DMS 273 (cell line): ENCODE measurements around the gene CCDC50.

Experiments
- DNase-seq: peaks from one replicate; lab custom pipeline; 2025; ENCODE audit not compliant: unreplicated experiment; lab: John Stamatoyannopoulos, UW

The CCDC50 gene, protein sequence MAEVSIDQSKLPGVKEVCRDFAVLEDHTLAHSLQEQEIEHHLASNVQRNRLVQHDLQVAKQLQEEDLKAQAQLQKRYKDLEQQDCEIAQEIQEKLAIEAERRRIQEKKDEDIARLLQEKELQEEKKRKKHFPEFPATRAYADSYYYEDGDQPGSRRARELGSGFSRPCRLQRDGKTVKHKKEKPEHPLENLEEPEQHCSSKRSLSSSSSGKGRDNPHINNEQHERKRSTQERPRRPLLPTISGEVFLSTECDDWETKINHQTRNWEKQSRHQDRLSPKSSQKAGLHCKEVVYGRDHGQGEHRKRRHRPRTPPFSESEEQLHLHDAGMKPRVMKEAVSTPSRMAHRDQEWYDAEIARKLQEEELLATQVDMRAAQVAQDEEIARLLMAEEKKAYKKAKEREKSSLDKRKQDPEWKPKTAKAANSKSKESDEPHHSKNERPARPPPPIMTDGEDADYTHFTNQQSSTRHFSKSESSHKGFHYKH

DNA sequence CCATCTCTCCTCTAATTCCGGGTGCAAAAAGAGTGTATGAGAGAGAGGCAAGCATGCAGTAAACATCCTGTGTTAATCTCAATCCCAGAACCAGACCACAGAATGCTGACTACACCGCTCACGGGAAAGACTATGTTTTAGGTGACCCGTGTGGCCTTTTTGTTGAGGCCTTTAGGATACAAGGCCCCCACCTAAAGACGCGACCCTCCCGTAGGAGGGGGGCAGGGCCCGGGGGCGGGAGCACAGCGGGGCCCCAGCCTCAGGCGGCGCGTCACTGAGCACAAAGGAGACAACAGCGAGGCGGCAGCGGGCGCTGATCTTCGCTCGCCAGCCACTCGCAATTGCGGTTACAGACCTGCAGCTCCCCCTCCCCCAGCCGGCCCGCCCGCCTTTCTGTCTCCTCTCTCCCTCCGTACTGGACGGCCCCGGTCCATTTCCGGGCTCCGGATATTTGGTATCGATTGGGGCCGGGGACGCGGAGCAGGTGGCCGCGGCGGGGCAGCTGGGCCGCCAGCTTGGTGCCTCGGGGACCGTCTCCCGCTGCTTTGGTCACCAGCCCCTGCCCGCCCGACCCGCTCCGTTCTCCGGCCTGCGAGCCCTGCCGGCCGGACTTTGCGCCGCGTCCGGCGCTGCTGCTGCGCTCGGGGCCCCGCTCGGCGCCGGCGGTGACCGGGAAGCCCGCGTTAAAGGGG lies at the start of gene CCDC50:
CCDC50 (plus strand) TSS at position 433 of the 692 bp plus-strand sequence. CDS start 281 bp downstream, outside the sequence.
- DNase-seq, result peak; percentile 83

DNA sequence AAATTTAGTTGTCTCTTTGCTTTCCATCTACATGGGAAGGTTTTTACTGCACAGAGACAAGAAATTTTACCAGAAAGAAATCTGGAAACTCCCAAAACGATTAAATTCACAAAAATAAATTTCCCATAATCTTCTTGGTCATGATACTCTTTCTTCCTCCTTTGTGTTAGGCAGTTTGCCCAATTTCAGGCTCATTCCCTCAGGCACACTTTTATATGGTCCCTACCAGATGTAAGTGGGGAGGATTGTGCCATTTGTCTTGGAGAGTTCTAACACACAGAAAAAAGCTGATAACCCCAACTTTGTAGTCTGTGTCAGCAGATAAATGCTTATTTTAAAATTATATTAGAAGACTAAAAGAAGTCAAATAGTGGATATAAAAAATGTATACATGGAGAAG lies 49.1 kb upstream of the CCDC50 start:
- DNase-seq, result no peak

DNA sequence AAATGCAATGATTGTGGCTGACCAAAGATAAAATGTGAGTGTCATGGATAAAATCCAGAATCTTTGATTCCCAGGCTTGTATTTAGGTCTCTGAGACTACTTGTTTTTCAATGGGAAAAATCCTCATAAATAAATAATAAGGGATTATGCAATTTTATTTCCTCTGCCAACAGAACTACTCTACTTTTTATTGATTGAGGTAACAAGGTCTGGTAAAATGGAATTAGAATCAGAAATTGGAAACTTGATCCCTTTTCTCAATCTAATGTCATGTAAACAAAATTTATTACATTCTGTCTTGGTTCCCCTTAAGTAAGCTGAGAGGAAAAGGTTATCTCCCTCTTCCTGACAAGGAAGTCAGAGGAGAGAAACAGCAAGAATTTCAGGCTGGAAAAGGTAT lies 48.3 kb upstream of the CCDC50 start:
- no peak for DNase-seq

DNA sequence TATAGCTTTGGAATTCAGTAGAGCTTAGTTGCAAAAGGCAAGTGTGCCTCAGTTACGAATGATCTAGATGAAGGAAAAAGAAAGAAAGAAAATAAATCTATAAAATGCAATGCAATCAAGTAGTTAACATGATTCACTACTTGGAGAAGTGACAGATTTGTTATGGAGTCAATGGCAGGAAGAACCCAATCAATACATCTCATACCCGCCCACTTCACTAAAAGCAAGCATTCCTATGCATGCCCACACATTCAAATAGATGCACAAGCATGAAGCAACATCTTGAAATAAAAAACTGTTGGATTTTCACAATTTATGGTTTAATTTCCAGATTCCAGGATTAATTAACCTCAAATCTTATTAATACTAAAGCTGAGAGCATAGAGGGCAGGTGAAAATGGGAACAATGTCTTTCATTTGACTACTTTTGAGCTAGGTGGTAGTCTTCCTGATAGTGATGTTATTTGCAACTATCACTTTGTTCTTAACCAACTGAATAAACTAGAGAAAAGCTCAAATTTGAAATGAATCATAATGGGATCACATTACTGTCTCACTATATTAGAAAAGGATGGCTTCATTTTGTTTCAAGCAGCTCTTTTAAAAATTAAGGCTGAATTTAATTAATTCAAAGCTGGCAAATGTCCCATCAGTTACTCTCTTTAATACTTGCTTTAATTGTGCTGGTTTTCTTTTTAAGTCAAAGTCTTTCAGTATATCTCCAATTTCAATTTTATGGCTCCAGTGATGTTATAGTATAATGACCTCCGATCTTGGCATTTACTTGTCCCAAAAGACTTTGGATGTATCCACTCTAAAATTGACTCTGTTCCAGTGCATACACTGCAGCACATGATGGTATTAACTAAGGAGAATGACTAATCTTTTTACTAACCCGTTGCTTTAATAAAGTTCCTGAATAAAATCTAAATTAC lies 46.7 kb upstream of the CCDC50 start:
- DNase-seq, result no peak

DNA sequence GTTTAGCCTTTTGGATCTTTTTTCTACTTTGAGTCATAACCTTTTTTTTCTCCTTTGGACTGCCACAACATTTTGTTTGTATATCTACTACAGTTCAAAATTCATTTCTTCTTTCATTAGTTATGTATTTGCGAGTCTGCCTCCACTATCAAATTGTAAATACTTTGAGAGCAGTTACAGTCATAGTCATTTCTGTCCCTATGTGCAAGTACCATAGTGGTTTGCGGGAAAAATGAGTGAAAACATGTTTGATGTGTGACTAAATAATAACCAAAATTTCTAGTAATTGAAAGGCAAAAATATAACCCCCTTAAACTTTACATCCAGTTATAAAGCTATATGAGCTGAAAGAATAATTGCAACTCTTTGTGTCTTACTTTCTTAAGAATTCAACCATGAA lies 45.8 kb upstream of the CCDC50 start:
- no peak for DNase-seq

DNA sequence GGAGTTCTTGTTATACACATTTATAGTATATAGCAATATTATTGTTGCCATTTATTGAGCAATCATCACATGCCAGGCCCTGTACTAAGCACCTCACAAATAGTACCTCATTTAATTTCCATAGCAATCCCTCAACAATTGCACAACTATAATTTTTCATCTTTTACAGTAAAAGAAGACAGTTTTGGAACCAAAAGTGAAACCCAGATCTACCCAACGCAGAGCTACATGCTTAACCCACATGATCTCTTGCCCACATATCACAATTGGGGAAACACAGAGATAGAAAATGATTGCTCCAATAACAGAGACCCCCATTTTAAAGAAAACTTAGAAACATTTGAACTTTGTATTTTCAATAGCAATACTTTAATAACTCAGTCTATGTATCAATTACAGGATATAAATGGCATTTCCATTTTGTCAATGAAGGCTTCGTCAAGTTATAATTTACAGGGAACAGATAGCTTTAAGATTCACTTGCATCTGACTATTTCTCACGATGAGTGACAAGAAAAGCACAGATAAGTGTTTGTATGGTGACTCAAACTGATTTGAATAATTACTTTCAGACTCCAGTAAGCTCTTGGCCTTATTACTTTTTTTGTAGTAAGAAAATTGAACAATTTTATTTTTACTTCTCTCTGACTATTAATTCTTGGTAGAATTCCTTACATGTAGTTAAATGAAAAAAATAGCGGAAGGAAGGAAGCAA lies 38.7 kb upstream of the CCDC50 start:
- DNase-seq, result no peak

DNA sequence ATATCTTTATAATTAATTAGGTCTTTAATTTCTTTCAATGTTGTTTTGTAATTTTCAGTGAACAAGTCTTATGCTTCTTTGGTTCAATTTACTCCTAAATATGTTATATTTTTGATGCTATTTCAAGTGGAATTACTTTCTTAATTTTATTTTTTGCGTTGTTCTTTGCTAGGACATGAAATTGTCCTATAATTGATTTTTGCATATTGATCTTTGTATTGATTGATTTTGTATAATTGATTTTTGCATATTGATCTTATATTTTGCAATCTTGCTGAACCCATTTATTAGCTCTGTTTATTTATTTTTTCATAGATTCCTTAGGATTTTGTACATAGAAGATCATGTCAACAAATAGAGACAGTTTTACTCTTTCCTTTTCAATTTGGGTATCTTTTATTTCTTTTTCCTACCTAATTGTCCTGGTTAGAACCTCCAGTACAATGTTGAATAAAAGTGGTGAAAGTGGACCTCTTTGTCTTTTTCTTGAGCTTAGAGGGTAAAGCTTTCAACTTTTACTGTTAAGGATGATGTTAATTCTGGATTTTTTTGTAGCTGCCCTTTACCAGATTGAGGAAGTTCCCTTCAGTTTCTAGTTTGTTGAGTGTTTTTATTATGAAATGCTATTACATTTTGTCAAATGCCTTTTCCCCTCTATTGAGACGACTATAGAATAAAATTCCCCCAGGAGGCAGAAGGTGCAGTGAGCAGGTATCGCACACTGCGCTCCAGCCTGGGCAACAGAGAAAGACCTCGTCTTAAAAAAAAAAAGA lies 36.8 kb upstream of the CCDC50 start:
- DNase-seq, result no peak

DNA sequence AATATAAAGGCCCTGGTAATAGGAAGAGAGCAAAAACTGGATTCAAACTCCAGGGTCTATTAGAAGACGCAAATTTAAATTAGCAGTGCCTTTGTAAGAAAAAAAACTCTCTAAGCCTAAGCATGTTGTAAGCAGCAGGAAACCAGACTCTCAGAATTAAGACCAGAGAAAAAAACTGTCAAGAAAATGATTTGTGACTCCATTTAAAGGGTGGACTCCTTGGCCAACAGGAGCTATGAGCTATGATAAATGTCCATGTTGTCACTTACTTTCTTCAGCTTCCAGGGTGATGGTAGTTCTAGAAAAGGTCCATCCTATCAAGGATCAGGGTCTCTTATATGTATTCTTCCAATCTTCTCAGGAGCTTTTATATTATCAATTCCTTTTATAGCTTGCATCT lies 34.9 kb upstream of the CCDC50 start:
- no peak for DNase-seq

DNA sequence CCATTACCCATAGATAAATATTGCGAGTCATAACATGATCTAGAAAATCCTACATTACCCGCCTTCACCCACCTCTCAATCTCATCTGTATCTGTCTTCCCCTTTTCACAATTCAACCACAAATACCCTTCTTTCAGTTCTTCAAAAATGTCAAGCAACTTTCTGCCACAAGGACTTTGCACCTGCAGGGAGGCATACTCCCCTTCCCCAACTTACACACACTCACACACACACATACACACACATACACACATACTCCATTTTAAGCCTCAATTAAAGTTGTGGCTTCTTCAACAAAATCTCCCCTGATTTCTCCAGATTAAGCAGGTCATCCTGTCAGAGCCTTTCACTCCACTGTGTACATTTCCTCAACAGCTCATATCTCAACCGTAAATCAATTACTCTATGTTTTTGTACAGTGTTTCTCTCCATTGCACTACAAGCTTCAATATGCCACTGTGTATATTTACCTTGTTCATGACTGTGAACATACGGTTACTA lies 33.1 kb upstream of the CCDC50 start:
- no peak for DNase-seq

DNA sequence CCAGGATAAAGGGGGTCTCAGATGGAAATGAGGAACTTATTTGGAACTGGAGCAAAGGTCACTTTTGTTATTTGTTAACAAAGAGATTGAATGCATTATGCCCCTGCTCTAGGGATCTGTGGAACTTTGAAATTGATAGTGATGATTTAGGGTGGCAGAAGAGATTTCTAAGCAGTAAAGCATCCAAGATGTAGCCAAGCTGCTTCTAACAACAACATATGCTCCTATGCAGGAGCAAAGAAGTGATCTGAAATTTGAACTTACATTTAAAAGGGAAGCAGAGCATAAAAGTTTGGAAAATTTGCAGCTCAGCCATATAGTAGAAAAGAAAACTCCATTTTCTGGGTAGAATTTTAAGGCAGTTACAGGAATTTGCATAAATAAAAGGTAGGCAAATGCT lies 30.3 kb upstream of the CCDC50 start:
- DNase-seq, result no peak

DNA sequence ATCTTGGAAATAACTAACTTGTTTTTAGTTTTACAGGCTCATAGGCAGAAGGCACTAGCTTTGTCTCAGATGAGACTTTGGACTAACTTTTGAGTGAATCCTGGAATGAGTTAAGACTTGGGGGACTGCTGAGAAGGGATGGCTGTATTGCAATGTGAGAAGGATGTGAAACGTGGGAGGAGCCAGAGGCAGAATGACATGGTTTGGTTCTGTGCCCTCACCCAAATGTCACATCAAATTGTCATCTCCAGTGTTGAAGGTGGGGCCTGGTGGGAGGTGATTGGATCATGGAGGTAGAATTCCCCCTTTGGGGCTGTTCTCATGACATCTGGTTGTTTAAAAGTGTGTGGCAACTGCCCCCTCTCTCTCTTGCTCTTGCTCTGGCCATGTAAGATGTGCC lies 28.8 kb upstream of the CCDC50 start:
- DNase-seq, result no peak

DNA sequence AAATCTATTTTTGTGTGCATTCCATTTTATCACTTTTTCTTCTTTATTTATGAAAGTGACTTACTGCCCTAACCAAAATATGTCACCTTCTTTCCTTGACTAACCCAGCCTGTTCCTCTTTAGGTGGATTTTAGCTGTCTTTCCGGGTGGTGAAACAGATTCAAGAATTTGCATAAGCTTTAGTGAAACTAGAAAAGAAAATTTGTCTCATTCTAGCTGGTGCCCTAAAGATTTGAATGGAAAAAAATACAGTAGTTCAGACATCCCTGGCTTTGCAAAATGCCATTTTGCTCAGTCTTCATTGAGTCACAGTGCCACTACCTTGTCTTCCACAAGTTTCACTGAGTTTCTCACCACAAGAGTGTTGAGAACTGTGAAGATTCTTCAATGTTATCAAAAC lies 28.2 kb upstream of the CCDC50 start:
- DNase-seq, result no peak

DNA sequence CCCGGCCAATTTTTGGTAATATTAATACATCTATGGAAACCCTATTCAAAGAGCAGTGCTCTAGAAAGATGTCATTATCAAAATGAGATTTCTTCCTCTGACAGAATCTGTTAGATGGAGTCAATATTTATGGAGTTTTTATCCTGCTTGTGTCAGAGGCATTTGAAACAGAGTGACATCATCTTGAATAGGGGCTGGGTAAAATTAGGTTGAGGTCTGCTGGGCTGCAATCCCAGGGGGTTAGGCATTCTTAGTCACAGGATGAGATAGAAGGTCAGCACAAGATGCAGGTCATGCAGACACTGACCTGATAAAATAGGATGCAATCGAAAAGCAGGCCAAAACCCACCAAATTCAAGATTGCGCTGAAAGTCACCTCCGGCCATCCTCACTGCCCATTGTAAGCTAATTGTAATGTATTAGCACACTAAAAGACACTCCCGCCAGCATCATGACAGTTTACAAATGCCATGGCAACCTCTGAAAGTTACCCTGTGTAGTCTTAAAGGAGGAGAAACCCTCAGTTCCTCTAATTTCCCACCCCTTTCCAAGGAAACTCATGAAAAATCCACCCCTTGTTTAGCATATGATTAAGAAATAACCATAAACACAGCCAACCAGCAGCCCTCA lies 27.3 kb upstream of the CCDC50 start:
- DNase-seq, result no peak

DNA sequence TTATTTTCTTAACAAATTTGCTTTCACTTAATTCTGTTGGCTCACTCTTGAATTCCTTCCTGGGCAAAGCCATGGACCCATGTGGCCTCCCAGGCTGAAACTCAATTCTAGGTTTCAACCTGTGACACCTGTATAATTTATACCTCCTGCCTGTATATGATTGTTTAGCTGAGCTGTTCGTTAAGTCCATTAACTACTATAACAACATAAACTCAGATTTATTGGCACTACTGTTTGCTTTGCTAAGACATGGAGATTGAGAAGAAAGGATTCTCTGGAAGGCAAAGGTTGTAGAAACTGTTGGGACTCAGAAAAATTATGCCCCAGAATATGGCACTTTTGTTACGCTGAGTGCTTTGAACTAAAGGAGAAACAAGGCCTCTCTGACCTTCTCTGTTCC lies 26.7 kb upstream of the CCDC50 start:
- no peak for DNase-seq

DNA sequence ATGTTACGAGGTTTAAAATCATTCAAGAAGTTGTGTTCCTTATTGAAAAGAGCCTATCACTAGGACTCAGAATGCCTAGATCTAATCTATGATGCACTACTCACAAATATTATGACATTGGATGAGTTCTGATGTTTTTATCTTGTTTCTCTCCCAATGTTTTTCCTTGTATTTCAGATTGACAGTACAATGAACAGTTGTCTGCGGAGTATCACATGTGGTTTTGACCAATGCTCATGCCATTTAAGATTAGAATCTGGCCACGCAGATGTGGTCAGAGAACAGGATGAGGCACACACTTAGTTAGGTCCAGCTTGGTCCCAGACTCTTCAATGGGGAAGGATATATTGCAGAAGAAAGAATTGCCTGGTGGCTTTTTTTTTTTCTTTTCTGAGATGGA lies 25.6 kb upstream of the CCDC50 start:
- DNase-seq, result no peak

DNA sequence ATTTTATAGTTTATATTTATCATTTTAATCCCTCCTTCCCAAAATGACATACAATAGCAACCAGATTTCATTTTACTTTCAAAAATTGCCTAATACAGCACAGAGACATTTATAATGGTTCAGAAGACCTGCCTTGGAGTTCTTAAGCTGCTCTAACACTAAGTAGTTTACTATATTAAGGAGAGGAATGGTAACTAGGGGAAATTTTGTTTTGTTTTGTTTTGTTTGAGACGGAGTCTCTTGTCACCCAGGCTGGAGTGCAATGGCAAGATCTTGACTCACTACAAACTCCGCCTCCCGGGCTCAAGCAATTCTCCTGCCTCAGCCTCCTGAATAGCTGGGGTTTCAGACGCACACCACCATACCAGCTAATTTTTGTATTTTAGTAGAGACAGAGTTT lies 22.8 kb upstream of the CCDC50 start:
- no peak for DNase-seq

DNA sequence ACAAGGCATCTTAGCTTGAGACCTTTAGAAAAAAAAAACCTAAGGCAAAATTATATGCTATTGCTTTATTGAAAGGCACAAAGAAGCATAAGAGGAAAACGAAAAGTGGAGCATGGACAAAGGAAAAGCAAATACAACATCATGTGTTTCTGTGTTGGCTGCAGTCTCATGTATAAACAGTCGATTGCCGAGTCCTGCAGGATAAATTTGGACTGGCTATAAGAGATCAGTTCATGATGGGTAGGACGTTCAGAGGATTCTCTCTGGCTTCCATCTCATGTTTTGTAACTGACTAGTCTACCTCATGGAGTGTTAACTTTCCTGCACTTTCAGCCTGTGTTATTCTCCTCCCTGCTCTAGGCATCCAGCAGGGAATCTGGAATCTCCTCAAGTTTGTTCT lies 21.9 kb upstream of the CCDC50 start:
- no peak for DNase-seq

DNA sequence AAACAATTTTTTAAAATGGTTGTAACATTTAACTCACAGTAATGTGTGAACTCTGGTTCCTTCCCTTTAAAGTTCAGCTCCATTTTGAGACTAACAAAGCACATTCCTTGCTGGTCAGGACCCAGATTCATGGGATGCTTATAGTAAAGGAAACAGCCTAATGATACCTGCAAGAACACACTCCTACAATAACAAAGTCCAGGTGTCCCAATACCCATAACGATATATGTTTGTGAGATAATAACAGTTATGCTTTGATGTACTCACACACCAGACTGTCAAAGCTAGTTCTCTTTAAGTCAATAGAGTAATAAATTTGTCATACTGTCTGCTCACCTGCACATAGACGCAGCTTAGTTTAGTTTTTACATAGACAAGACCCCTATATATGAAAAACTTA lies 15.9 kb upstream of the CCDC50 start:
- DNase-seq, result no peak

DNA sequence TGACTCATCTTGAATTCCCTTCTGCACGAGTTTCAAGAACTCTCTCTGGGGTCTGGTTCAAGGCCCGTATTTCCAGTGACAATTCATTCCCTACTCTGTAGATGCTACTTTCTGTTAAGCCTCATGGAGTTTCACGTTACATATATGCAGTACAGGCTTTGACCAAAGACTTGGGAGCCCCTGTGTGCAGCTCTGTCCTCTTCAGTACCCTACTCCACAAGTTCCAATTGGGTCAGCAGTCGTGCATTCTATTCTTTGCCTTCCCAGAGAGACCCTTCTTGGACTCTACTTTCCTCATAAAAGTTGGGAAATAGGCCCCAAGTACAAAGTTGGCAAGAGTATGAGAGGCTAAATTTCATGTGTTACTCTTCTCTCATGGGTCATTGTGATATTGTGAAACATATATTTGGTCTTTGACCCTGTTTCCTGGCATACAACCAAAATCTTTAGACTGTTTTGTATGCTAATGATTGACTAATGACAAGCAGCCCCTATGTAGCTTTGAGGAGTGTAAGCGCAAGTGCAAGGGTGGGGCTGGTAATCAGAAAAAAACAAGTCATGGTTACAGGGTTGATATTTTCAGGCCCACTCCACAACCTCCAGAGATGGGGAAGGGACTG lies 15.0 kb upstream of the CCDC50 start:
- no peak for DNase-seq
